GM18870 (cell line): ENCODE results near the gene TRIM28.
A peak's percentile ranks its signal among the peaks of the same experiment; 100 is the strongest.
"Not testable (repeated sequence)": the region's sequence is repeated elsewhere in the genome, so short reads cannot be mapped to it uniquely, and the experiment has no call there.

Experiments used
- ATAC-seq: cut with Tn5 transposase; IDR thresholded peaks from one replicate; pipeline ENCODE4 v1.9.1; 2021; ENCODE audit warnings: moderate library complexity; ENCODE audit not compliant: unreplicated experiment

TRIM28 gene

GRCh38 chr19:58543826-58544590 is at the start of gene TRIM28:
TSS of gene TRIM28 (plus strand) at chr19:58544064. CDS start at chr19:58544758, 694 bp downstream.
- peak; percentile 87 for ATAC-seq

- no peak for ATAC-seq
Measured at GRCh38 chr19:58497634-58498170, 46.2 kb upstream of the TRIM28 start.

GRCh38 chr19:58498316-58499020 is 45.4 kb upstream of the TRIM28 start:
- no peak for ATAC-seq

- ATAC-seq = peak; percentile 85
Measured at GRCh38 chr19:58499021-58499927, 44.6 kb upstream of the TRIM28 start.

GRCh38 chr19:58500242-58500641 is 43.6 kb upstream of the TRIM28 start:
- no peak for ATAC-seq

GRCh38 chr19:58507602-58508223 is 36.2 kb upstream of the TRIM28 start:
- not testable (repeated sequence) for ATAC-seq

- no peak for ATAC-seq
Measured at GRCh38 chr19:58509731-58510083, 34.2 kb upstream of the TRIM28 start.

- ATAC-seq = no peak
Measured at GRCh38 chr19:58510084-58510862, 33.6 kb upstream of the TRIM28 start.

- no peak for ATAC-seq
Measured at GRCh38 chr19:58511353-58512208, 32.3 kb upstream of the TRIM28 start, which contains the start of gene SLC27A5. TSS of gene SLC27A5 (minus strand) at chr19:58511992. CDS start at chr19:58511955, 37 bp downstream.

- ATAC-seq = no peak
Measured at GRCh38 chr19:58513213-58513693, 30.6 kb upstream of the TRIM28 start.

GRCh38 chr19:58513694-58514563 is 29.9 kb upstream of the TRIM28 start:
- peak; percentile 57 for ATAC-seq

- ATAC-seq = no peak
Measured at GRCh38 chr19:58514564-58515022, 29.3 kb upstream of the TRIM28 start.

GRCh38 chr19:58515259-58515658 is 28.6 kb upstream of the TRIM28 start:
- no peak for ATAC-seq

GRCh38 chr19:58516246-58516836 is 27.5 kb upstream of the TRIM28 start:
- no peak for ATAC-seq

GRCh38 chr19:58516964-58517833 is 26.7 kb upstream of the TRIM28 start:
- no peak for ATAC-seq
